IPS-18c (cell line): ENCODE data around the gene CPNE6.

ENCODE experiments used
- H3K4me3 ChIP-seq: 2 replicates; pipeline ENCODE4 v1.7.0; 2013; ENCODE audit warnings: low read depth, mild to moderate bottlenecking, low read length, moderate library complexity; ENCODE audit not compliant: insufficient read depth
- H3K9me3 ChIP-seq: one replicate; pipeline ENCODE4 v1.6.1; 2013; ENCODE audit warnings: mild to moderate bottlenecking, low read length, moderate library complexity; ENCODE audit not compliant: control insufficient read depth, insufficient read depth

Gene CPNE6

DNA sequence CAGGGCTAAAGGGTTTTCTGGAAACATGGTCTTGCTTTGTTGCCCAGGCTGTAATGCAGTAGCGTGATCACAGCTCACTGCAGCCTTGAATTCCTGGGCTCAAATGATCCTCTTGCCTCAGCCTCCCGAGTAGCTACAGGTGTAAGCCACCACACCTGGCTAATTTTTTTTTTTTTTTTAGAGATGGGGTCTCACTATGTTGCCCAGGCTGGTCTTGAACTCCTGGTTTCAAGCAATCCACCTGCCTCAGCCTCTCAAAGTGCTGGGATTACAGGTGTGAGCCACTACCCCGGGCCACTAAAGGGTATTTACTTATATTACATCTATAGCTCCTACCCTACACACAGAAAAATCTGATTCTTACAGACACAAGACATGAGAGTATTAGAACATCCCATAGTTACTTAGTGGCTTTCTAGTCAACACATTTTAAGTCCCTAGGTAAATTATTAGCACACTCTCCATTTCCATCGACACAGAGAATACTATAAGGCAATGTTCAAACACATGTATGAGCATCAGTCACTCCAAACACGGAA, 37.0 kb downstream of the CPNE6 start:
- Histone ChIP-seq H3K4me3 (no peak overlapping the region), H3K9me3 (no peaks in the 10 kb centered on the region)

- H3K4me3 ChIP-seq = no peak overlapping the region
- no peaks in the 10 kb centered on the region for H3K9me3 ChIP-seq
These were observed 38.7 kb downstream of the CPNE6 start for GRCh38 chr14:24110060-24110459.

- Histone ChIP-seq H3K9me3 (no peaks in the 10 kb centered on the region), H3K4me3 (no peak overlapping the region)
These were observed 39.2 kb downstream of the CPNE6 start for GRCh38 chr14:24110523-24110922.

GRCh38 chr14:24113379-24113800, 42.0 kb downstream of the CPNE6 start:
- no peaks in the 10 kb centered on the region for H3K9me3 ChIP-seq
- peak overlapping the region; percentile 98 for H3K4me3 ChIP-seq

- no peaks in the 10 kb centered on the region for H3K9me3 ChIP-seq
- H3K4me3 ChIP-seq = peak overlapping the region; percentile 98
These were observed 42.6 kb downstream of the CPNE6 start for GRCh38 chr14:24113801-24114531.

DNA sequence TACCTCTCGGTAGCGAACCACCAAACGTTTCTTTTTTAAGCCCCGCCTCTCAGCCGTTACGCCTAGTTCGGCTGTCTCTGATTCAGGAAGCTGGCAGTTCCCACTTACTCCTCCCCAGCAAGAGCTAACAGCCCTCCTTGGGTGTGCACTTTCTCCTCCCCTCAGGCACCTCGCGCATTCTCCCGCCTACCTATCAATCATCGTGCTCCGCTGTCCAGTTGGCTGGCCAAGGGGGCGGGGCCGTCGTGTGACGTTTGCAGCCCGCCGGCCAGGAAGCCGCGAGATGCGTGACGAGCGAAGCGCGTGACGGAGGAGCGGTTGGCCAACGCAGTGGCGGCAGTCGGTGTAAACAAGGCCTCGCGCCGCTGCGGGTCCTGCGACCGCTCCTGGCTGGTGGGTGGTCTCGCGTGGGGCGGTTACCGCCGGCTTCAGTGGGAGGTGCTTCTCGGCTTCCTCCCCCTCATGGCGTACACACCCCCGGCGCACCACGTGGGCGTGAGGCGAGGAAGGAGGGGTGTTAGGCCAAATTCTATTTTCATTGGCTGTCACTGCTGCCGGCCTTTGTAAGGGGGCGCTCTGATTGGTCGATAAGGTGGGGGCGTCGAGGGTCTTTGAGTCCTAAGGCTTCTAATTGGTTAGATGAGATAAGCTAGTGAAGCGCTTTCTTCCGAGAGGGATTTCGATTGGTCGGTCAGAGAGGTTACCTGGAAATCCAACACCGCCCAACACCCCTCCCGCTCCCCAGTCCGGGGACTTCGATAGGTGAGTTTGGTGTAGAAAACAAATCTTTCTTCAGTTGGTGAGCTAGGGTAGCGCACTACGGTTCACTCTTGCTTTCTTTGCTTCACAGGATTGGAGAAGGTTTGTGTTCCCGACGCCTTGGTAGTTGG, 43.4 kb downstream of the CPNE6 start, which contains the start of the genes DCAF11 and NRL:
Gene DCAF11, plus strand, starts transcription at position 246 of the 890 bp plus-strand sequence. CDS start 818 bp downstream, outside the sequence.
Gene NRL, minus strand, starts transcription at position 418 of the 890 bp plus-strand sequence. CDS start 32,101 bp downstream, outside the sequence.
- no peaks in the 10 kb centered on the region for H3K9me3 ChIP-seq
- H3K4me3 ChIP-seq = peak within 1 kb of the TSS; percentile 98

DNA sequence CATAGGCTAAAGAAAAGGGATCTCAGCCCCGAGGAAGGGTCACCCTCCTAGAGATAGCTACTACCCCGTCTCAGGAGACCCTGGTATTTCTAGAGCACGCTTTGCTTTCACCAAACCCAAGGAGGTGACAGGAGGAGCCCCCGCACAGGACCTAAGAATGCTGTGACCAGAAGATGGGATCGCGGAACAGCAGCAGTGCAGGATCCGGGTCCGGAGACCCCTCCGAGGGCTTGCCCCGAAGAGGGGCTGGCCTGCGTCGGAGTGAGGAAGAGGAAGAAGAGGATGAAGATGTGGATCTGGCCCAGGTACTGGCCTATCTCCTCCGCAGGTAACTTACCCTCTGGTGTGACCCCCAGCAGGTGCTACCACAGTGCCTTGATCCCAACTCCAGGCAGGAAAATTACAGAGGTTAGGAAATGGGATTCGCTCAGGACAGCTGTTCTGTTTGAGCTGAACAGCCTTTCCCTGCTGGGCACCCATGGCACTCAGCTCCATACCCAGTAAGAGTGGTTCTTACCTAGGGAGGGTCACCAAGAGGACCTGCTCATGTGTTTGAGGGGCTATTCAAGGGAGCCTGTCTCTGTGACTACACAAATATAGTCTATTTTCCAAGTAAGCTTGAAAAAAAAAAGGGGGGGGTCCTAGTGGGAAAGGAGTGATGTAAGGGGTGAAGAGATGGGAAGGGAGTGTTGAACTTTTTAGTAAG, 44.2 kb downstream of the CPNE6 start:
- peak overlapping the region; percentile 98 for H3K4me3 ChIP-seq
- H3K9me3 ChIP-seq = no peaks in the 10 kb centered on the region

GRCh38 chr14:24116128-24116814, 44.9 kb downstream of the CPNE6 start:
- no peaks in the 10 kb centered on the region for H3K9me3 ChIP-seq
- H3K4me3 ChIP-seq = 0 out of 2 replicates have a peak overlapping the region, but pooled peaks have one; percentile 21

GRCh38 chr14:24117179-24117578, 45.8 kb downstream of the CPNE6 start:
- H3K9me3 ChIP-seq = no peaks in the 10 kb centered on the region
- no peak overlapping the region for H3K4me3 ChIP-seq

GRCh38 chr14:24119691-24120090, 48.3 kb downstream of the CPNE6 start:
- Histone ChIP-seq H3K4me3 (no peak overlapping the region), H3K9me3 (no peaks in the 10 kb centered on the region)

- Histone ChIP-seq H3K4me3 (no peak overlapping the region), H3K9me3 (no peaks in the 10 kb centered on the region)
These were observed 49.8 kb downstream of the CPNE6 start for GRCh38 chr14:24121210-24121609.

DNA sequence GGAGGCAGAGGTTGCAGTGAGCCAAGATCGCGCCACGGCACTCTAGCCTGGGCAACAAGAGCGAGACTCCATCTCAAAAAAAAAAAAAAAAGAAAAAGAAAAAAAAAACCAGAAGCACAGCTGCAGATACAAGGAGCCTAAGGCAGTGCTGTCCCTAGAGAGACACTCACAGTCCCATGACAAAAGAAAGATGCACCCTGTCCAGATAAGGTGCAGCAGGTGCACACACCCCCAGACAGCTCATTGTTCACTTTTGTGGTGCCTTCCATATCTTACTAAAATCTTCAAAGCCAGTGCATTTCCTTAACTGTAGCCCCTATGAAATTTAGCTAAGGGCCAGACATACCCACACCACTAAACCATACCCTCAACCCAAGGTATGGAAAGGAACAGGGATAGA, 51.1 kb downstream of the CPNE6 start:
- no peaks in the 10 kb centered on the region for H3K9me3 ChIP-seq
- no peak overlapping the region for H3K4me3 ChIP-seq

DNA sequence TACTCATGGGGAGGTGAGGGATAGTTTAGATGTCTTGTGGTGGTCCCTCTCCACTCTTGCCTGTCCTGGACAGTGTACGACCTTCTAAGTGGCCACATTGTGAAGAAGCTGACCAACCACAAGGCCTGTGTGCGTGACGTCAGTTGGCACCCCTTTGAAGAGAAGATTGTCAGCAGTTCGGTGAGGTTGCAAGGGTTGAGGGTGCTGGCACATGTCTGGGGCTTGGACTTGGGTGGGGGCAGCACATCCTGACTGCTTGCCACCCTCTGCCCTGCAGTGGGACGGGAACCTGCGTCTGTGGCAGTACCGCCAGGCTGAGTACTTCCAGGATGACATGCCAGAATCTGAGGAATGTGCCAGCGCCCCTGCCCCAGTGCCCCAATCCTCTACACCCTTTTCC, 51.5 kb downstream of the CPNE6 start:
- no peak overlapping the region for H3K4me3 ChIP-seq
- no peaks in the 10 kb centered on the region for H3K9me3 ChIP-seq

DNA sequence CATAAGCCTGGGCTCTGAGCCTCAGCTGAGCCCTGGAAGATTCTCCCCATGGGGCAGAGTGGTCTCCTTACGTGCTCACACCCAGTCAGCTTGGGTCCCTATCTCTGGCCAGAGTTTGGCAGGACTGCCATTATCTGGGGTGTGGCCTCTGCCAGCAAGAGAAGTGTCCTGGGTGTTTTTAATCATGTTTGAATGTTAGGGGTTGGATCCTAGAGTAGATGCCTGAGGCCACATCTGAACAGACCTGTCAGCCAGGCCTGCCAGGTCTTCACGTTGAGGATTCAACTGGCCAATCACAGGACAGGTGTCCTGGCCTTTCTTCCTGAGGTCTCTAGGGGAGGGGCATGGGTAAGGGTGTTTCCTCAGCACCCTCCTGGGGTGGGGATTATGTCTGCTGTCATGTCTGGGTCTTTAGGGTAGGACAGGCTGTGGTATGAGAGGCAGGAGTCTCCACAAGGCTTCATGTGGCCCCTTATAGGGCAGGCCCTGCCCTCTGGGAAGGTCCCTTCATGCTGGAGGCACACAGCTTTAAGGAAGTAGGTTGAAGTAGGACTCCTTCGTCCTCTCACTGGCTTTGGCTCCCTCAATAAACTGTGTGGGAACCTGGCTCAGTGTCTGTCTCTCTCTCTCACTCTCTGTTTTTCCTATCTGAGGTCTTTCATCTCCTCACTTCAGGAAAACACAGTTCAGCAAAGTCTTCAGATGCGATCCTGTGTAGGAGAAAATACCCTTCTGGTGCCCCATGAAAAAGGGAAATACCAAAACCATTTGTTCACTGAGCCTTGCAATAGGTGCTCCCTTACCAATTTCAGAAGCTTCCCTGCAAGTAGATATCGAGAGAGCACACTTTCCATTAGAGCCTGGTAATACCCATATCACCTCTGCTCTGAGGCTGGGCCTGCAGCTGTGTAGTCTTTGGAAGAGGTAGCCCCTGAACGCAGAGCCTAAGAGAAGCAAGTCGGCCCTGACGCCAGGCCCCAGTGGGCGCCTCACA, 52.4 kb downstream of the CPNE6 start:
- Histone ChIP-seq H3K4me3 (no peak overlapping the region), H3K9me3 (no peaks in the 10 kb centered on the region)

- no peaks in the 10 kb centered on the region for H3K9me3 ChIP-seq
- no peak overlapping the region for H3K4me3 ChIP-seq
These were observed 55.6 kb downstream of the CPNE6 start for GRCh38 chr14:24126939-24127338.

GRCh38 chr14:24127673-24128072, 56.3 kb downstream of the CPNE6 start:
- Histone ChIP-seq H3K9me3 (no peaks in the 10 kb centered on the region), H3K4me3 (no peak overlapping the region)
